GM21786 (cell line): ENCODE results near the gene IGSF9B.
"Not testable (repeated sequence)": the region's sequence is repeated elsewhere in the genome, so short reads cannot be mapped to it uniquely, and the experiment has no call there.

ENCODE experiments used
- ATAC-seq: cut with Tn5 transposase; IDR thresholded peaks from one replicate; pipeline ENCODE4 v1.9.1; 2021; ENCODE audit not compliant: unreplicated experiment

The IGSF9B gene

DNA sequence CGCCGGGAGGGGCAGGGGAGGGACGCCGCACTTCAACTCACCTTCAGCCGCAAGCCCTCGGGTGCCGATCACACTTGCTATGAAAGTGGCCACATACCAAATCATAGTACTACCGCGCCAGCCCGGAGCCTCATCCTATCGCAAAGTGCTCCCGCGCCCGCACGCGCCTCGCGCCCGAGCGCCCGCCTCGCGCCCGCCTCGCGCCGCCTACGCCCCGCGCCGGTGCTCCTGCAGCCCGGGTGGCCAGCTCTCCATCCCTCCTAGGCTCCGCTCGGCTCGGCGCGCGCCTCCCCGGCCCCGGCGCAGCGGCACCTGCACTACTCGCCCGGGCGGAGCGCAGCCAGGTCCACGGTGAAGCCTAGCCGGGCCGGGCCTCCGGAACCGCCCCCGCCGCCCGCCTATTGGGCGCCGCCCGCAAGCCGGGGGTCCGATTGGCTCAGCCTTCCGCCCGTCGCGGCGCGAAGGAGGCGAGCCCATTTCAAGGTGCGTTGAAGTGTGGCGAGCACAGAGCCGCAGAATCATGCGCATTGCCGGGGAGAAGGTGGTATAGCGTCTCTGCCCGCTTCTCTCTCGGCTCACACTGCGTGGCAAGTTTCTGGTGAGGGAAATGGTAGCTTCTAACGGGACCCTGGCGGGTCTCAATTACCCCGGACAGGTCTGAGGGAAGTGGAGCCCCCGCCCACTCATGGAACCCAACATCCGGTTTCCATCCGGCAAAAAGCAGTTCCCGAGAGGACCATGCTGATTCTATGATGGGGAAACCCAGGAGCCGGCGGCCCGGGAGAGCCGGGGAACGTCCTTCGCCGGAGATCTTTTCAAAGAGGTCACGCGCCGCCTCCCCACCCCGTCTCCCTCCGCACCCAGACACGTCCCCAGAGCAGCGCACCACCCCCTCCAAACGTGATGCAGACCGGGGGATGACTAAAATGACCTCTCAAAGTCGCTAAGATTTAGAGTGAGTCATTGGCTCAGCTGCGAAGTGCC lies at the start of gene IGSF9B:
TSS of gene IGSF9B (minus strand) at position 319 of the 984 bp plus-strand sequence. CDS start at position 105, 214 bp downstream.
- peak; percentile 97 for ATAC-seq

GRCh38 chr11:134004496-134005172 lies 47.9 kb upstream of the IGSF9B start:
- ATAC-seq = no peak

DNA sequence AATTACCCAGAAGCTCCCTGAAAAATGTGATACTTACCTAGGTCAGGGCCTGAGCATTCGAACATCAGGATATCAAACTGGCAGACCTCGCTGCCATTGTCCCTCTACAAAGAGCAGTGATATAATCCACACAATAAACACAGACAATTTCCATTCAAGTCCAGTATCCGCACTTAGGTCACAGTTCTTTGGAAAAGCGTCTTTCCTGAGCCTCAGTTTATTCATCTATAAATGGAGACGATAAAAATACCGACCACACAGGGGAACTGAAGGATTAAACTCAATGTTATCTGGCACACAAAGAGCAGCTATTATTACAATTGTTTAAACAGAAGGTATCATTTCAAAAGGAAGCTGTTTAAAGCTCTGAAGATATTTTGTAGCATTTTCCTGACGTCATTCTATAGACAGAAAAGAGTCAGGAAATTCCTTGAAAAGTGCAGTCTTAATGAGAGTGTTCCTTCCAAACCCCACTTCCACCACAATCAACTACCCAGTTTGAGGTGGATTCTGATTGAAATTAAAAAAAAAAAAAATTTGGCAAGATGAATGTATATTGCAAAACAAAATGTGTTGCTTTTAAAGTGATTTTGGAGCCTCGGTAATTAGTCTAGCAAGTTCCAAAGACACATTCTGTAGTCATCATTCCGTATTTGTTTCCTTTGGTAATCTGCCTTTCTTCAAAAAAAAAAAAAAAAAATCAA lies 47.2 kb upstream of the IGSF9B start:
- no peak for ATAC-seq

DNA sequence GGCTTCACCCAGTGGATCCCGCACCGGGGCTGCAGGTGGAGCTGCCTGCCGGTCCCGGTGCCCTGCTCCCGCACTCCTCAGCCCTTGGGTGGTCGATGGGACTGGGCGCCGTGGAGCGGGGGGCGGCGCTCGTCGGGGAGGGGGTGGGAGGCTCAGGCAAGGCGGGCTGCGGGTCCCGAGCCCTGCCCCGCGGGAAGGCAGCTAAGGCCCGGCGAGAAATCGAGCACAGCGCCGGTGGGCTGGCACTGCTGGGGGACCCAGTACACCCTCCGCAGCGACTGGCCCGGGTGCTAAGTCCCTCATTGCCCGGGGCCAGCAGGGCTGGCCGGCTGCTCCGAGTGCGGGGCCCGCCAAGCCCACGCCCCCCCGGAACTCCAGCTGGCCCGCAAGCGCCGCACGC lies 46.1 kb upstream of the IGSF9B start:
- ATAC-seq = not testable (repeated sequence)

GRCh38 chr11:134002338-134002737 lies 45.6 kb upstream of the IGSF9B start:
- not testable (repeated sequence) for ATAC-seq

DNA sequence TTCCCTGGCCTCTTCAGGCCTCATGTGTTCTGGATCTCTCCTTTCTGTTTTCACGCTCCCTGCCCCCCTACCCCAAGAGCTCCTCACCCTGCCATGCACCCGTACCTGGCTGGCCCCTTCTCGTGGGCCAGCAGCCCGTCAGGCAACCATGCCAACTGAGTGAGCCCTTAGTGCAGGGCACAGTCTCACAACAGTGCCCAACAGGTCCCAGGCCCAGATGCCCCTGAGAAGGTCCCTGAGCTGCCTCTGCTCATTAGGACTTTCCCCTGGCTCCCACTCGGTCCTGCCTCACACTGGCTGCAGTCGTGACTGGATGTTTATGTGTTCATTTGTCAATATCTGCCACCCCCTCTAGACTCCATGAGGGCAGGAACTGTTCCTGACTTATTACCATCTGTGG lies 44.8 kb upstream of the IGSF9B start:
- ATAC-seq = no peak

DNA sequence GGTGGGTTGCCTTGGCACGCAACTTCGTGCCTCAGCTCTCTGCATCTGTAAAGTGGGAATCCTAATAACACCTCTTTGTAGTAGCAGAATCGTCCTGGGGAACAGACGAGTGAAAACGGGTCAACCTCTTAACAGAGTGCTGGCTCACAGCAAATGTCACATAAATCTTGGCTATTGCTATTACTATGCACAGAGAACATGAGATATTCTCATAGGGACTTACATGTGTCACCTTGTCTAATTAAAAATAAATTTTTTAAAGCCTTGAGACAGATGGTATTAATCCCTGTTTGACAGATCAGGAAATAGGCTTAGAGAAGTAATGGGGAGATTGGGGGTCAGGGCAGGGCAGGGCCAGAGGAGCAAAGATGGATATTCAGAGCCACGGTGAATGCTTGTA lies 44.3 kb upstream of the IGSF9B start:
- no peak for ATAC-seq

DNA sequence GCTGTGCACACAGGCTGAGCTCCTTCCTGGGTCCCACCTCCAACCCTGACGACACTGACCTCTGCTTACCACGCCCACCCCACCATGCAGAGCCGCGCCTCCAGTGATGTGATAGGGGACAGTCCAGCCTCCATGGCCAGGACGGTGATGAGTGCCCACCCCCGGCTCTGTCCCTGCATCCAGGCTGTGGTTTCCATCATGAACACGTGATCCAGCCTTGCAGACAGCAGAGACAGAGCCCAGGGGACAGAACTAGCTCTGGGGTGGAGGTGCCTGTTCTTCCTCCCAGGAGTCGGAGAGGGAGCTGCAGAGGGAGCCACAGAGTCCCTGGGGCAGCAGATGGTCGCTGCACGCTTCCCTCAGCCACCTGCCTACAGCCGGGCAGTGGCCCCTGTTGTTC lies 42.6 kb upstream of the IGSF9B start:
- no peak for ATAC-seq

DNA sequence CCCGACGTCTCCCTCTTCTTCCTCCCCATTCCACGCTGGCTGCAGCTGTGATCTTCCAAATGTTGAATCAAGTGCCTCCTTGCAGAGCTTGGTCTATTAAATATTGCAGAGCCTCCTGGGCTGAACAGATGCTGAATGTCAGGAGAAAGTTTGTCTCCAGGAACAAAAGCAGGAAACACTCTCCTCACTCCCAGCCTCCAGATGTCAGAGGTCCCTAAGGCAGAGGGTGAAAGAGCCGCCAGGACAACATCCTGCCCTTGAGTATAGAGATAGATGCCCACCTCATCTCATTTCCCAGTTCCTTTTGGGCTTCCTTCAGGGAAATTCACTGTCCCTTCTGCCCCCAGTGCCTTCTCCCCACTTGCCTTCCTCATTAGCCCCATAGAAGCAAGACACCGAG lies 40.8 kb upstream of the IGSF9B start:
- no peak for ATAC-seq

GRCh38 chr11:133996671-133997070 lies 39.9 kb upstream of the IGSF9B start:
- no peak for ATAC-seq

- ATAC-seq = no peak
These were observed 38.3 kb upstream of the IGSF9B start for GRCh38 chr11:133995066-133995465.

- ATAC-seq = no peak
These were observed 37.2 kb upstream of the IGSF9B start for GRCh38 chr11:133993921-133994320.

DNA sequence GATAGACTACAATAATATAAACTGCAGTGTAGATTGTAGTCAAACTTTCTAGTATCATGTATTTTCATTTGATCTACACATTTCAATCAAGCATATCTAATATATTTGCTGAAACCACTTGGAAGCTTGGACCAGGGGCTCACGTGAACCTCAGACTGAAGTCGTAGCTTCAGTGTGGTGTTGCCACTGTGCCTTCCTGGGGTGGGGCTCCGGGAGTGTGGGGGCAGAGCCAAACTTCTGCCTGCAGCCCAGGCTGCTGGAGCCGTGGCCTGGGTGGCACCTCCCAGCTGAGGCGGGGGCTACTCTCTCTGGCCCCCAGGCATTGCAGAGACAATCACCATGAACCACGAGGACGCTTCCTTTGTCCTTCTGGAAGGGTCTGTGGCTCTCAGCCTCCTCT lies 36.3 kb upstream of the IGSF9B start:
- no peak for ATAC-seq

DNA sequence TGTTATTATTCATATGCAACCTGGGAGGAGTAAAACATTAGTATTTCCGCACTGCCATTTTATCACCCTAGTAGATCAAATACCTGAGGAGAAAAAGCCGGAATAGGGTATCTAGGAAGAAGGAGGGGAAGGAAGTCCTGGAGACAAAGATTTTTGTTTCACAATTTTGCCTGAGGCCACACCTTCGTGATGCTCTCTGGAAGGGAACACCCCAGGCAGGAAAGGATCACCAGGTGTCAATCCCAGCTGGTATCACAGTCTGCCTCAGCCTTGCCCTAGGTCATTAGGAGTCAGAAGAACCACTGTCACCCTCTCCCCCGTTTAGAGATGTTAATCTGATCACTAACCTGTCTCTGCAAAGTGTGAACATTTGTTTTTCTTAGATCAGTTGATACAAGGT lies 35.4 kb upstream of the IGSF9B start:
- no peak for ATAC-seq

GRCh38 chr11:133991101-133991500 lies 34.3 kb upstream of the IGSF9B start:
- ATAC-seq = no peak

GRCh38 chr11:133990501-133990900 lies 33.7 kb upstream of the IGSF9B start:
- no peak for ATAC-seq

DNA sequence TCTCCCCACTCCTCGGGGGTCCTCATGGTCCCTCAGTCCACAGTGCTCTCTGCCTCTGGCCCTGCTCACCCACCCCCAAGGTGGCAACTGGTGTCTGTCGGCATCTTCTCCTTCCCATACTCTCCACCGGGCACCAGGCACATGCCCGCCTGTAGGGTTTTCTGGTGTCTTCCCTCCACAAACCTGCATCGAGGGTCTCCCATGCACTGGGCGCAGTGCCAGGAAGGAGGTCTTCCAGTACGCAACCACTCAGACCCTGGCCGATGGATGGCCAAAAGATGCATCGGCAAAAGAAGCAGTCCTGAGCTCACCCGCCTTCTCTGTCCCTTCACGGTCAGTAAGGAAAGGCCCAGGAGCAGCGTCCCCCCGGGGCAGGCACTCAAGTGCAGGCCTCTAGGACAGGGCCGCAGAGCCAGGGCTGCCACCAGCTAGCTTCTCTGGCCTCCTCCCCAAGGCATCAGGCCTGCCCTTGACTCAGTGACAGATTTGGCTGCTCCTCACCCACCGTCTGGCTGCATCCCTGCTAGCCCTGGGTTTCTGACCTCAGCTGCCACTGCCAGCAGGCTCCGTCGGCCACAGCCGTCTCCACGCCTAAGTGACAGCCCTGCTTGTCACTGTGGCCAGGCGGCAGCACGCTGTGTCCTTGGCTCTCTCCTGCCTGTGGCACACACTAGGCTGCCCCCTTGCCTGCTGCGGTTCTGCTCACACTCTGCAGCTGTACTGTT lies 32.1 kb upstream of the IGSF9B start:
- ATAC-seq = no peak

- ATAC-seq = no peak
These were observed 30.4 kb upstream of the IGSF9B start for GRCh38 chr11:133987171-133987570.

- ATAC-seq = no peak
These were observed 29.5 kb upstream of the IGSF9B start for GRCh38 chr11:133985981-133986944.

- ATAC-seq = no peak
These were observed 28.1 kb upstream of the IGSF9B start for GRCh38 chr11:133984828-133985227.
